ENCODE data around the gene NOS3.
A peak's percentile ranks its signal among the peaks of the same experiment; 100 is the strongest.
"Not testable (repeated sequence)": the region's sequence is repeated elsewhere in the genome, so short reads cannot be mapped to it uniquely, and the experiment has no call there.

Gene NOS3

GRCh38 chr7:151040616-151041375 lies 50.0 kb downstream of the NOS3 start:
- DNase-seq, result no peak

DNA sequence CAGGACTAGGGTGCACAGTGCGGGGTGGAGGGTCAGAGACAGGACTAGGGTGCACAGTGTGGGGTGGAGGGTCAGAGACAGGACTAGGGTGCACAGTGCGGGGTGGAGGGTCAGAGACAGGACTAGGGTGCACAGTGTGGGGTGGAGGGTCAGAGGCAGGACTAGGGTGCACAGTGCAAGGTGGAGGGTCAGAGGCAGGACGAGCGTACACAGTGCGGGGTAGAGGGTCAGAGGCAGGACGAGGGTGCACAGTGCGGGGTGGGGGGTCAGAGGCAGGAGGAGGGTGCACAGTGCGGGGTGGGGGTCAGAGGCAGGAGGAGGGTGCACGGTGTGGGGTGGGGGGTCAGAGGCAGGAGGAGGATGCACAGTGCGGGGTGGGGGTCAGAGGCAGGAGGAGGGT lies 52.6 kb downstream of the NOS3 start:
- DNase-seq, result not testable (repeated sequence)

- DNase-seq, result no peak
Observed at GRCh38 chr7:151043959-151044358, 53.1 kb downstream of the NOS3 start.

- no peak for DNase-seq
Observed at GRCh38 chr7:151045262-151045661, 54.4 kb downstream of the NOS3 start.

GRCh38 chr7:151045967-151046366 lies 55.1 kb downstream of the NOS3 start:
- no peak for DNase-seq

- DNase-seq, result no peak
Observed at GRCh38 chr7:151046603-151047573, 56.1 kb downstream of the NOS3 start.

GRCh38 chr7:151047976-151048815 lies 57.4 kb downstream of the NOS3 start, which contains the start of gene ASIC3:
ASIC3 (plus strand) TSS chr7:151048531; CDS start chr7:151048886, 355 bp downstream.
- DNase-seq, result no peak

DNA sequence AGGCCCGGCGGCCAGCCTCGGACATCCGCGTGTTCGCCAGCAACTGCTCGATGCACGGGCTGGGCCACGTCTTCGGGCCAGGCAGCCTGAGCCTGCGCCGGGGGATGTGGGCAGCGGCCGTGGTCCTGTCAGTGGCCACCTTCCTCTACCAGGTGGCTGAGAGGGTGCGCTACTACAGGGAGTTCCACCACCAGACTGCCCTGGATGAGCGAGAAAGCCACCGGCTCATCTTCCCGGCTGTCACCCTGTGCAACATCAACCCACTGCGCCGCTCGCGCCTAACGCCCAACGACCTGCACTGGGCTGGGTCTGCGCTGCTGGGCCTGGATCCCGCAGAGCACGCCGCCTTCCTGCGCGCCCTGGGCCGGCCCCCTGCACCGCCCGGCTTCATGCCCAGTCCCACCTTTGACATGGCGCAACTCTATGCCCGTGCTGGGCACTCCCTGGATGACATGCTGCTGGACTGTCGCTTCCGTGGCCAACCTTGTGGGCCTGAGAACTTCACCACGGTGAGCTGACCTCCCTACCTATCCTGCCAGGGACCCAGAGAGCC lies 58.2 kb downstream of the NOS3 start:
- no peak for DNase-seq

- DNase-seq, result peak; percentile 81
Observed at GRCh38 chr7:151051108-151051507, 60.3 kb downstream of the NOS3 start.

GRCh38 chr7:151053096-151053495 lies 62.3 kb downstream of the NOS3 start:
- no peak for DNase-seq

DNA sequence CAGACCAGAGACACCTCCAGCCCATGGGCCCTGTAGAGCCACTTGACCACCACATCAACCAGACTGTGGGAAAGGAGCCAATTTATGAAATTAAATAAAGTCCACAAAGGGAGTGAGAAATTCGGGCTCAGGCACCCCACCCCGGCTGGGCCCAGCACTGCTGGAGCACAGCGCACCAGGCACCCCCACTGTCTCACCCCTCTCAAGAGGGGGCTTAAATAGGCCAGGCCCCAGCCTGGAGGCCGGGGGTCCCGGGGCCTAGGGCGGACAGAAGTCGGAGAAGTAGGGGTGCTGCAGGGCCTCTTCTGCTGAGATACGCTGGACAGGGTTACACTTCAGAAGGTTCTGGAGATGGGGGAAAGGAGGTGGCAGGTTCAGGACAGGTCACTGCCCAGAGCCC lies 62.9 kb downstream of the NOS3 start:
- no peak for DNase-seq

- DNase-seq, result no peak
Observed at GRCh38 chr7:151056283-151056665, 65.5 kb downstream of the NOS3 start.

DNA sequence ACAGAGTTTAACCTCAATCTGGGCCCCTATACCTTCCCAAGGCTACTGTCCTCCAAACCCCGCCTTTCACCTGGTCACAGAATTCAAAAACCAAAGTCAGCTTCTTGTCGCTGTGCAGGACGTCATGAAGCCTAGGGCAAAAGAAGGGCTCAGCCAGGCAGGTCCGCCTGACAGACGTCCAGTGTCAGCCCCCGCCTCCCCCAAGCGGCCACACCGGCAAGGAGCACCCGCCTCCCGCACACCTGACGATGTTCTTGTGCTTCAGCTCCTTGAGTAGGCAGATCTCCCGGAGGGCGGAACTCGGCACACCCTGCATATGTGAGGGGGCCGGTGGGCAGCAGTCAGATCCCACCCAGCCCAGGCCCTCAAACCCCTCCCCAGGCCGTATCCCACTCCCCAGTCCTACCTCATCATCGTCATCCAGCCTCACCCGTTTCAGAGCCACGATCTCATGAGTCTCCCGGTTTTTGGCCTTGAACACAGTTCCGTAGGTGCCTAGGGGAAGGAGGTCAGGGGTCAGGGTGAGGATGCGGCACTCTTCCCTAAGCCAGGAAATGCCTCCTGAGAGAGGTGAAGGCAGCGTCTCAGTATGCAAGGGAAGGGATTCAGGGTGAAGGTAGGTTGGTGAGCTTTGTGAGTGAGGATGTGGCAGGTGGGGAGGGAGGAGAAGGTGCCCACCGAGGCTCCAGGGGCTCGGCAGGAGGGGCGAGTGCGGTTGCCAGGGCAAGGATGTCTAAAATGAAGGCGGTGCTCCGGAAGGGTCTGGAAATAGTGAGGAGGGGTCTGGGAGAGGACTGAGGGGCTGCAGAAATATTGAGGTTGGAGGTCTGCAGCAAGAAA lies 66.1 kb downstream of the NOS3 start:
- no peak for DNase-seq

- no peak for DNase-seq
Observed at GRCh38 chr7:151057506-151057988, 66.7 kb downstream of the NOS3 start, which contains the start of gene CDK5. CDK5 (minus strand) TSS chr7:151057897; CDS start chr7:151057848, 49 bp downstream.

DNA sequence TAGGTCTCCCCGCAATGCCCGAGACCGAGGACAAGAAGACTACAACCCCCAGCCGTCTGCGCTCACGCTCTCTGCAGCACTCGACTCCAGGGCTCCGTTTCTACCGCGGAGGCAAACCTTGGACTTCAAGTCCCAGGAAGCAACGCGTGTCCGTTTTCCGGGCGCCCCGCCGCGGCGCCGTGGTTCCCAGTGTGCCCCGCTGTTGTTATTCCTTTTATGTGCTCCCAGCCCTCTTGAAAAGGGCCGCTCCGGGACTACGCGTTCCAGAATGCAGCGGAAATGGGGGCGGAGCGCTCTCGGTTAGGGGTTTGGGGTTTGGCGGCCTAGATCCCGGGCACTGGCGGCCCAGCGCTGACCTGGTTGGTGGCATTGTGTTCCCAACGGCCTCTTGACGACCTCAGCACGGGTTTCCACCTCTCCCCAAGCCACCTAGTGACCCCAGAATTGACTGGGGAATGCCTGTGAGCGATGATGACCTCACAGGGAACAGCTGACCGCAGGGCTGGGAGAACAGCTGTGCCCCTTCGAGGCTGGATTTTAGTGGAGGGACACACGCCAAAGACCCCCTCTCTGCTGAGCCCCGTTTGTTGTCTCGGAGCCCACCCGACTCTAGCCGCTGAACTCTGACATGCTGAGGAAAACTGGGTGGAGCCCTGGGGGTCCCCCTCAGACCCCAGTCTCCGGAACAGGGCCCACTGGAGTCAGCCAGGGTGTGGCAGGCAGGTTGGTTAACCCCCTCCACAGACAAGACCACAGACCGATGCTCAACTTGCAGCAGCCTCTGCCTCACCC lies 67.4 kb downstream of the NOS3 start:
- peak; percentile 99 for DNase-seq

DNA sequence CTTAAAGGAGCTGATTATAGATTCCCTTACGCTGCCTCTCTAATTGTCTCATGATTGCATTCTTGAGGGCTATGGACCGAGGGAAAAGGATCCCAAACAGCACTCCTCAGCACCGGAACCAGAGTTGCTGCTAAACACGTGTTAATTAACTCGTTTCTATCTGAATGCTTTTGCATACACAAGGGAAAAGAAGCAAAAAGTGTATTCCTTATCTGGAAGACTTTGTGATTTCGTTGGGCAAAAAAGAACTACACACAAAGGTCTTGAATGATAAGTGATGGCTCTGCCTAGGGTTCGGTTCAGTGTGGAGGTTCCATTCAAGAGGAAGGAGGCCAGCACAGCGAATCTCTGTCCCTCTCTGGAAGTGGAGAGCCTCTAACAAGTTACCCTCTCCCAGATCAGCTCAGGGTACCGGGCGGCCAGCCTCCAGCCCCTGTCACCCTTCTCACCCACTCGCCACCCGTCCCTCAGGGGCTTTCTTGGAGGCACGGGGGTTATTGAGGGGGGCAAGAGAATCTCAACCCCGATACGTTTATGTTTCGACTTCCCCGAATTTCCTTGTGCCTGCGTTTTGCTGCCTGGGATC lies 68.1 kb downstream of the NOS3 start:
- DNase-seq, result peak; percentile 73

GRCh38 chr7:151059367-151060112 lies 68.7 kb downstream of the NOS3 start, which contains the start of gene SLC4A2:
SLC4A2 (plus strand) TSS chr7:151059589; CDS start chr7:151061988, 2,399 bp downstream.
- DNase-seq, result peak; percentile 91

DNA sequence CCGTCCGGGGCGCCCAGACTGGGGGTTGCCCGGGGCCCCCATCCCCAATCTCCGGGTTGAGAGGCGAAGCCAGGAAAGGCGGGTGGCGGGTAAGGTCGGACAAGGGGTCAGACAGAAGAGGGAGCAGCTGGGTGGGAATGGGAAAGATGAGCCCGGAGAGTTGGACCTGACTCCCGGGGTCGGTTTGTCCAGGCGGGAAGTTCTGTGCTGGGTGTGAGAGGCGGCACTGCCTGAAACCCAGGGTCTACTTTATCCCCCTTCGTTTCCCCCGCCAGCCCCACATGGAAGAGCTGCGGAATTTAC lies 69.2 kb downstream of the NOS3 start:
- DNase-seq, result no peak
